Stimulated activated CD8-positive, alpha-beta memory T cell treated with anti-CD3 and anti-CD28 coated beads, Interleukin-12 subunit alpha, Interleukin-12 subunit beta, amount 100 ng/mL, for 4 hours (primary cell): ENCODE measurements around the gene ASAP3.

Experiments
- DNase-seq: peaks from one replicate; pipeline ENCODE4 v3.0.0-alpha.2; 2020; ENCODE audit warnings: low read depth

Gene ASAP3

DNA sequence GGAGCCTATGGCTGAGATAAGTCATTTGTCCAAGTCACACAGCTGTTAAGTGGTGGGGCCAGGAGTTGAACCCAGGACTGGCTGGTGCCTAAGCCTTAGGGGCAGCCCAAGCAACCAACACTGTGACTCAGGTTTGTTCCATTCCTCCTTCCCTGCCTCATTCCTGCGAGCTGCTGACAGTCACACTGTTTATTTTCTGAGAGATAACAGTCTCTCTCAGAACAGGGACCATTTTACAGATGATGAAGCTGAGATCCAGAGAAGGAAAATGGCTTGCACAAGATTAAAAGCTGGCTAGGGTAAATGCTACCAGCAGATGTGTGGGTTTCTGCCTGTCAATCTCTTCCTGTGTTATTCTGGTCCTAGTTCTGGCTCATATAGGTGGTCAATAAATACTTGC lies 35.1 kb downstream of the ASAP3 start:
- DNase-seq: no peak

GRCh38 chr1:23446661-23447310 lies 37.2 kb downstream of the ASAP3 start:
- DNase-seq: no peak

- DNase-seq: no peak
Measured at GRCh38 chr1:23444596-23445390, 39.2 kb downstream of the ASAP3 start.

GRCh38 chr1:23444104-23444533 lies 39.9 kb downstream of the ASAP3 start:
- no peak for DNase-seq

GRCh38 chr1:23442751-23443150 lies 41.2 kb downstream of the ASAP3 start:
- DNase-seq: no peak

DNA sequence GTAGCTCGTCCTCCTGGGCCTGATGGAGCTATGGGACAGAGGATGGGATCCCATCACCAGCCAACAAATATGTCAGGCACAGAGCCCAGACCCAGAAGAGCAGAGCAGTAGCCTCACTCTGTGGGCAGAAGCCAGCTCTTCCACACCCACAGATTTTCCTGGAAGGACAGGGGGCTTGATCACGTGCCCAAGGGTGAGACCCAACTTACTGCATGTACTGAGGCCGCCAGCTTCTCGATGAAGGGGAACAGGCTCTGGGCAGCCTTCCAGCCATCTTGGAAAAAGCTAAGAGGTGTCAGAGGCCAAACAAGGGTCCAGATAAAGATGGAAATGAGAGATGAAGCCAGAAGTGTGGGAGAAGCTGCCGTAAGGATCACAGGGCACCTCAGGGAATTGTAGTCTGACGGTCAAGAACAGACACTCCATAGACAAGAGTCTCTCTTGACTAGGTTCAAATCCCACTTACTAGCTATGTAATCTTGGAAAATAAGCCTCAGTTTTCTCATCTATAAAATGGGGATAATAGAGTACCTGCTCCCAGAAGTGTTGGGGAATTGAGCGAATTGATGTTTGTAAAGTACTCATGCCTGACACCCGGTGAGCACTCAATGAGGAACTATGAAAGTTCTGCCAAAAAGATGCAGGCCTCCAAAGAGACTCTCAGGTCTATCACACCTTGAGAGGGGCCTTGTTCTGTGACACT lies 42.4 kb downstream of the ASAP3 start:
- no peak for DNase-seq

DNA sequence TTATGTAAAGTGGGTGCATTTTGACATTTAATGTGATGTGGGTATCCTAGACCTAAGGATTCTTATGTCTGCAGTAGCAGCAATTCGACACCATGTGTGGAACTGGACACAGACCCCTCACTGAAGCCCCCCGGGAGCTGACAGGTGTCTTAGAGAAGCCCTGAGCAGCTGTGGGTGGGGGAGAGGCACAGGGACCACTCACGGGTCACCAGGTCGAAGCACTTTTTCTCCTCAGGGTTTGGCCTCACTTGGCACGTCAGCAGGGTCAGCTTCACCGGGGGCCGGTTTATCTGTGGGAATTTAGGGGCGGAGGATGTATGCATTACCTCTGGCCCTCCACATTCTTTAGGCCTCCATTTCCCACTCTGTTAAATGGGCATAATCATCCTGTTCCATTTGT lies 45.4 kb downstream of the ASAP3 start:
- DNase-seq: no peak

- DNase-seq: no peak
Measured at GRCh38 chr1:23437355-23437664, 46.7 kb downstream of the ASAP3 start.

DNA sequence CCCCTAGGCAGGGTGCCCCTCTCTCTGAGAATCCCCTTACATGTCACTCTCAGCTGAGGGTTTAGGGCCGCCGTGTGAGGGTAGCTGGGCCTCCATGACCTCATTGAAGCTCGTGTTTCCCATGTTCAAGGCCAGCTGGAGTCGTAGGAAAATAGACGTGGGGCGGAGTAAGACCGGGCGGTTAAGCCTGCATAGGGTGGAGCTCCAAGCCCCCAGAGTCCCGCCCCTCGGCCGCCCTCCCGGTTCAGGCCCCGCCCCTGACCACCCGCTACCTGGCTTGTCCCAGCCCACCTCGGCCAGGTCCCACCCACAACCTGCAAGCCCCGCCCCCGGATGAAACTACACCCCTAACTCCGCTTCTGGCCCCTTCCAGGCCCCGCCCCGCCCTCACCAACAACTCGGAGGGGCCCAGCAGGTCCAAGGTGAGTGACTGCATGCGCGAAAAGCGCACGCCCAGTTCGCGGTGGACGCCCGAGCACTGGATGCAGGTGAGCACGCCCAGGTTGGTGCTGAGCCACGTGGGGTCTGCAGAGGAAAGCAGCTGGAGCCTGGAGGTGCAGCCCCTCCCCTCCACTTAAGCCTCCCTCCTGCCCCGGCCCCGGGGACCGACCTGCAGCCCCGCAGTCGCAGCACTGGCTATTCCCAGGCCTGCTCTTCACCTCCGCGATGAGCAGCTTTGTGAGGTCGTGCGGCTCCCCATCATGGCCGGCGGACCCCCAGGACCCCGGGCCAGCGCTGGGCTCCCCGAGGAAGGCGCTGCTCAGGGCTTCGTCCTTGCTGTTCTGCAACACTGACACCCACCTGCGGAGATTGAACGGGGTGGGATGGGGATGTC lies 47.2 kb downstream of the ASAP3 start:
- no peak for DNase-seq

DNA sequence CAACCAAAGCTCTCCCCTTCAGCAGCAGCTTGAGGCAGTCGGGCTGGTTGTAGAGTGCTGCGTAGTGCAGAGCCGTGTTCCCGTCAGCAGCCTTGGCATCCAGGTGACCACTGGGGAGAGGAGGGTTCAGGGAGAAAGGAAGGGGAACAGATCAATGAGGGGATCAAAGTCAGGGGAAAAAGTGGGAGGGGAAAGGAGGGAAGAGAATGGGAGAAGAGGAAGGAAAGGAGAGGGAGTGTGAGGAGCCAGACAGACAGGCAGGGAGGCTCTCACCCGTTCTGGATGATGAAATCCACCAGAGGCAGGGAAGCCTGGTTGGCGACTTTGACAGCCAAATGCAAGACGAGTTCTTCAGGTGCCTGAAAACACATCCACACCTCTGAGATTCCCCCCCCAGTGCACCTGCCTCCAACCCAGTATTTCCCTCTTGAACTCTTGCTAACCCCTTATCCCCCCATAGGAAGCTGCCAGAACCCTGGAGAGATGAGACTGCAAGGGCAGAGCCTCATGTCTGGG lies 49.7 kb downstream of the ASAP3 start:
- no peak for DNase-seq

DNA sequence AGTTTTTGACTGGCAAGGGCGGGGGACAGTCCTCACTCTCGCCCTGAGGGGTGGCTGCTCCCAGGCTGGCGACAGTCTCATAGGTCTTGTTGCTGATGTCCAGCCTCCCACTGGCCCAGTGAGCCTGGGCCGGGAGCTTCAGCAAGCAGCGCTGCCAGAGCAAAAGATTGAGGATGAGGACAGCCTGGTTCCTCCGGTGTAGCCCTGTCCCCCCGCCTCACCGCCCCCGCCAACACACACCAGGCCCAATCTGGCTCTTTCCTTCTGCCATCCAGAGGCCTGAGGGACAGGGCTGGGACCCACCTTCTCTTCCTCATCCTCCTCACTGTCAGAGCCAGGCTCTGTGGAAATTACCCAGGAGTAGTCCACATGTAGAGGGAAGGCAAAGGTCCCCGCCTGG lies 50.9 kb downstream of the ASAP3 start:
- no peak for DNase-seq

GRCh38 chr1:23431431-23431830 lies 52.5 kb downstream of the ASAP3 start:
- DNase-seq: no peak

- no peak for DNase-seq
Measured at GRCh38 chr1:23430803-23431202, 53.2 kb downstream of the ASAP3 start.

- no peak for DNase-seq
Measured at GRCh38 chr1:23428136-23428905, 55.7 kb downstream of the ASAP3 start.

- no peak for DNase-seq
Measured at GRCh38 chr1:23427550-23427949, 56.4 kb downstream of the ASAP3 start.

DNA sequence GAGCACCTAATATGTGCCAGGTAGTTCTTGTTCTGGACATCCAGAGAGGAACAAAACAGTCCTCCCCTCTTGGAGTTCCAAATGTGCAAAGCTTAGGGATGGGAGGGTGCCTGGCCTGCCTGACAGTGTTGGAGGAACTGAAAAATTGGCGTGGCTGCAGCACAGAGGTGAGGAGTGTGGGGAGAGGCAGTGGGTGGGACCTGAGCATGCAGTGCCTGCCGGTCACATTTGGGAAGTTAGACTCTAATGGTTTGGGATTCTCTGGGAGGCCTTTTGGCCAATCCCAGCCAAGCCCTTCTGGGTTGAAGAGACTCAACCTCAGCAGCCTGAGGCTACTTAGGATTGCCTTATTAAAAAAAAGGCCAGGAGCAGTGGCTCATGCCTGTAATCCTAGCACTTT lies 57.2 kb downstream of the ASAP3 start:
- no peak for DNase-seq

DNA sequence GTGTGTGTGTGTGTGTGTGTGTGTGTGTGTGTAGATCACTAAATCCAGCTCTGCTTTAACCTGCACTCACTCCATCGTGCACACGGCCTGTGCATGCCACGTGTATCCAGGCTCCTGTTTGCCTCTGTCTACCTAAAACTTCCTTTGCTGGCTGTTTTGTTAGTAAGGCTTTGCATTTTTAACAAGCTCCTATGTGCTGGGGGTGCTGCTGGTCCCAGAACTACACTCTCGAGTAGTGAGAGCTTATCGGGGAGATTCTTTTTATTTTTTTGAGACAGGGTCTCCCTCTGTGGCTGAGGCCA lies 58.8 kb downstream of the ASAP3 start:
- no peak for DNase-seq

- DNase-seq: peak; percentile 8
Measured at GRCh38 chr1:23424293-23425192, 59.4 kb downstream of the ASAP3 start, which contains the start of gene TCEA3. TSS of gene TCEA3 (minus strand) at chr1:23424748. CDS start at chr1:23424633, 115 bp downstream.

DNA sequence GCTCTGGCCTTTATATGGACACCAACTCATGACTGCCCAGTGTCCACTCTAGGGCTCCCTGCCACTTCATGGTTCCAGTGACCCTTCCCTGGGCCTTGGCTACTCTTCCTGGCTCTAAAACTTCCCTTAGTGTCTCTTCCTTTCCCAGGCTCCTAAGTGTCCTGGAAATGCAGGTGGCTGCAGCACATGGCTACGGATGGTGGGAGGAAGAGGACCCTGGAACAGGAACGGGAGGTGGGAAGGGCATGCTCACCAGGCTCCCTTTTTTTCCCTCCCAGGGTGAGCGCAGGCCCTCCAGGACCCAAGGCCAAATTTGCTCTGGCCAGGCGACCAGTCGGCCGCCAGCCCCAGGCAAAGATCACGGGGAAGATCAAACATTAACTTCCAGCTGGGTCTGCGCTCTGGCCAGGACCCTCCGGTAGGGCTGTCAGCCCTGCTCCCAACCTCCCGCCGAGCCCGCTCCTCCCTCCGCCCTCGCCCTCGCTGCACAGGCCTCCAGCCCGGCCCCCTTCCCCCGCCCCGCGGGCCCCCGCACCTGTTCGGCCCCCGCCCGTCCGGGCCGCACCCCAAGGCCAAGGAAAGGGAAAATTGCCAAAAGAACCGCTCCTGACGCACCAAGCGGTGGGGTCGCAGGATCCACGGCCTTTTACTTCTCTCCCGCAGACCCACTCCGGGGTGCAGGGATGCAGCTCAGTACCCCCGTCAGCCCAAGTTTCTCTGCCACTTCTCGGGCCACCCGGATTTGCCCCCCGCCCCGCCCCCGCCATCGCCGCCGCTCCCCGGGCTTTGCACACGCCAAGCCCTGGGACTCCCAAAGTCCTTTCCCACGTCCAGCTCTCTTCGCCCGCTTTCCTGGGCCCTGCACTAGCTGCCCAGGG lies 60.3 kb downstream of the ASAP3 start:
- DNase-seq: no peak
